Lower leg skin (tissue), 4 donors: ENCODE results near the gene SNAP29. TPM values are rescaled to one million over a fixed set of nuclear protein-coding genes. Genes with fewer than 3 reads are reported as not detected.

Source experiments
- DNase-seq, 2 donors: peaks; one replicate each; pipeline ENCODE4 v3.0.0-alpha.2; 2019; ENCODE audit warnings: low spot score in 2 of 2
- H3K4me3 ChIP-seq: fragments of 200-600 bp; sonication (generic); 2 replicates; pipeline ENCODE4 v1.5.1; 2017; ENCODE audit warnings: mild to moderate bottlenecking, low read depth; ENCODE audit not compliant: poor library complexity, severe bottlenecking
- CTCF ChIP-seq, 3 donors: fragments of 450-650 bp; IDR thresholded peaks; one replicate each; pipeline ENCODE4 v1.5.1; 2016; ENCODE audit warnings: antibody characterized with exemption in 3 of 3, mild to moderate bottlenecking in 3 of 3, moderate library complexity in 2 of 3
- POLR2A ChIP-seq, 2 donors: fragments of 450-650 bp; IDR thresholded peaks; one replicate each; pipeline ENCODE4 v1.6.1; 2016 to 2017; ENCODE audit warnings: antibody characterized with exemption in 2 of 2, mild to moderate bottlenecking in 1 of 2, moderate library complexity in 1 of 2
- WGBS, 2 donors: methylation state at CpG; one replicate each; pipeline ENCODE4 v1.1.5; 2018; 5-methylcytosine and 5-hydroxymethylcytosine counted together
- intact Hi-C: fragments of 100-400 bp; cut with DNase I; formaldehyde crosslinking; loops from one replicate; pipeline ENCODE4 v1.15.0; 2023; ENCODE audit warnings: low total_unique reads
- total RNA-seq, 4 donors: library from RNA; depleted of rRNA; stranded (reverse); fragments of >200 nt; gene quantifications; one replicate each; pipeline ENCODE4 v1.1.0, GENCODE V29; 2016

The SNAP29 gene
- total RNA-seq, 4 donors from 2014 or later: 25.0 to 34.4 (median 32.9) TPM

DNA sequence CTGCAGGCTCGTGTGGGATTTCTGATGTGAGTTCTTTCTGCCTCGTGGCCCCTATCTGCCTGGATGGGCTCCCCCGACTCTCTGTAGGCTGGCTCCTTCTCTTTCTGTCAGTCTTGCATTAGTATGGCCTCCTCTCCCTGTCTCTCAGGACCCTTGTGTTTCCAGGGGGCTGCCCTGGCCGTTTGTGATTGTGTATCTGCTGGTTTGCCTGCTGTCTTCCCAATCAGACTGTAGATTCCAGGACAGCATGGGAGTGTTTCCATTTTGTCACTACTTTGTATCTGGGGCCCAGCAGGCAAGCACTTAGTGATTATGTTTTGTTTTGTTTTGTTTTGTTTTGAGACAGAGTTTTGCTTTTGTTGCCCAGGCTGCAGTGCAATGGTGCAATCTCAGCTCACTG lies 25.6 kb downstream of the SNAP29 start:
- intact Hi-C loops: no loop called here
- H3K4me3 ChIP-seq: no peak overlapping the region
- no peak for TF ChIP-seq POLR2A (IDR thresholded peaks at IDR 0.05)
- TF ChIP-seq CTCF (IDR thresholded peaks at IDR 0.05): no peak
- no peak for DNase-seq
- WGBS, 2 donors: 70 to 74% methylated on average over 4 of the region's 4 CpGs

GRCh38 chr22:20885017-20885556 lies 26.3 kb downstream of the SNAP29 start:
- no peak for DNase-seq
- intact Hi-C loops: no loop called here
- WGBS, 2 donors: 83 to 85% methylated on average over 8 of the region's 8 CpGs
- no peak for TF ChIP-seq POLR2A (IDR thresholded peaks at IDR 0.05)
- H3K4me3 ChIP-seq: no peak overlapping the region

DNA sequence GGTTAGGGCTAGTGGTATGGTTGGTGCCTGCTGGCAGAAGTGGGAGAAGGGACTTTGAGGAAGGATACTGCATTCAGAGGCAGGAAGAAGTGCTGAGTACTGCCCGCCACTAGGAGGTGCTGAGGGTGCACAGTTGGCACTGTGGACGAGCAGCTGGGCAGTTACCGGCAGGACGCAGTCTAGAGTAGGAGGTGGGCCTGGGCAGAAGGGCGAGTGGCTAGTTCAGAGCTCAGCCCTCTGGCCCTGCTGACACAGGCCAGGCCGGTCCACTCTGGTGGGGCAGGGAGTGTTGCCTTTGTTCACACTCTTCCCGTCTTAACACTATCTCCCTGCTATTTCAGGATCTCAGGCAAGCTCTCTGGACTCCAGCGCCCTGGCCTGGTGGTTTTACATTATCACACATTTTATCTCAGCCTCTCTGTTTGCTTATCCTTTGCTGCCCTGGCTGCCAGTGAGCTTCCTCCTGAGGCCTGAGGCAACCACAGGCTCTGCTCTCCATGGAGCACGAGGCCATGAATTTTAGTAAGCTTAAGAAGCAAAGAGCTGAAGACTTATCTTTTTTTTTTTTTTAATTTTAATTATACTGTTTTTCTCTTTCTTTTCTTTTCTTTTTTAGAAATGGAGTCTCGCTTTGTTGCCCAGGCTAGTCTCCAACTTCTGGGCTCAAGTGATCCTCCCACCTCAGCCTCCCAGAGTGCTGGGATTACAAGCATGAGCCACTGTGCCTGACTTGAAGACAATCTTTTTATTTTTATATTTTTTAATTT lies 26.9 kb downstream of the SNAP29 start:
- TF ChIP-seq CTCF (IDR thresholded peaks at IDR 0.05) (peak in 1 of 3 donors; percentile 37), POLR2A (IDR thresholded peaks at IDR 0.05) (no peak)
- no peak overlapping the region for H3K4me3 ChIP-seq
- intact Hi-C loops: no loop called here
- 42 to 45% methylated on average over 10 of the region's 10 CpGs for WGBS, 2 donors
- DNase-seq: peak; percentile 56 to 91

- no peak for TF ChIP-seq POLR2A (IDR thresholded peaks at IDR 0.05)
- no peak for TF ChIP-seq CTCF (IDR thresholded peaks at IDR 0.05)
- WGBS, 2 donors: 82 to 83% methylated on average over 5 of the region's 5 CpGs
- no peak for DNase-seq
- no peak overlapping the region for H3K4me3 ChIP-seq
- intact Hi-C loops: no loop called here
Observed at GRCh38 chr22:20887375-20887774, 28.6 kb downstream of the SNAP29 start.

GRCh38 chr22:20889025-20889704 lies 30.4 kb downstream of the SNAP29 start:
- intact Hi-C loops: no loop called here
- TF ChIP-seq POLR2A (IDR thresholded peaks at IDR 0.05): no peak
- H3K4me3 ChIP-seq: no peak overlapping the region
- DNase-seq: no peak
- WGBS, 2 donors: 86 to 87% methylated on average over 6 of the region's 6 CpGs

- H3K4me3 ChIP-seq: no peak overlapping the region
- TF ChIP-seq POLR2A (IDR thresholded peaks at IDR 0.05): no peak
- TF ChIP-seq CTCF (IDR thresholded peaks at IDR 0.05): no peak
- intact Hi-C loops: no loop called here
- 88 to 95% methylated on average over 13 of the region's 13 CpGs for WGBS, 2 donors
- no peak for DNase-seq
Observed at GRCh38 chr22:20889904-20890540, 31.2 kb downstream of the SNAP29 start.
